H1 (cell line): ENCODE measurements around the gene INTS1. TPM values are rescaled to one million over a fixed set of nuclear protein-coding genes. Genes with fewer than 3 reads are reported as not detected.

Experiments
- CTCF ChIA-PET: fragments of 300-600 bp; sonication (Branson Sonifier 250); formaldehyde crosslinking; loops from one replicate; lab custom pipeline; 2021; ENCODE audit not compliant: partially characterized antibody; lab: Charles Lee
- POLR2A ChIA-PET: fragments of 300-600 bp; sonication (Branson Sonifier 250); formaldehyde crosslinking; loops from one replicate; lab custom pipeline; 2021; ENCODE audit warnings: inconsistent platforms; ENCODE audit not compliant: partially characterized antibody; lab: Charles Lee
- DNase-seq, 2 experiments: peaks; one replicate each; pipeline versions ENCODE4 v3.0.0 to v3.0.0-alpha.2; 2010 to 2022; ENCODE audit warnings: low spot score in 2 of 2, low read depth in 1 of 2, mixed read lengths in 1 of 2
- FAIRE-seq: peaks from 2 replicates; lab custom pipeline; 2011; peaks lifted over from hg19 to GRCh38; lab: Jason Lieb, UNC
- H2AFZ ChIP-seq: 2 replicates; pipeline ENCODE4 v1.8.1; 2012; ENCODE audit warnings: low read length, inconsistent platforms
- H2AK5ac ChIP-seq: 2 replicates; pipeline ENCODE4 v1.6.1; 2013; ENCODE audit warnings: low read depth, low read length
- H2BK120ac ChIP-seq: replicated peaks from 2 replicates; pipeline ENCODE3; 2013; ENCODE audit warnings: low read depth, low read length, inconsistent platforms
- H2BK12ac ChIP-seq: 2 replicates; pipeline ENCODE4 v1.6.1; 2013; ENCODE audit warnings: low read depth, low read length
- H2BK15ac ChIP-seq: 2 replicates; pipeline ENCODE4 v1.6.1; 2013; ENCODE audit warnings: low read length
- H2BK20ac ChIP-seq: 2 replicates; pipeline ENCODE4 v1.6.1; 2013; ENCODE audit warnings: low read length
- H2BK5ac ChIP-seq: 2 replicates; pipeline ENCODE4 v1.6.1; 2013; ENCODE audit warnings: low read depth, low read length
- H3K14ac ChIP-seq: 2 replicates; pipeline ENCODE4 v1.6.1; 2013; ENCODE audit warnings: inconsistent platforms; ENCODE audit not compliant: insufficient read length
- H3K18ac ChIP-seq: 2 replicates; pipeline ENCODE4 v1.6.1; 2013; ENCODE audit warnings: low read length; ENCODE audit errors: extremely low read depth
- H3K23ac ChIP-seq: 2 replicates; pipeline ENCODE4 v1.6.1; 2013; ENCODE audit warnings: inconsistent platforms; ENCODE audit not compliant: insufficient read length
- H3K23me2 ChIP-seq: 2 replicates; pipeline ENCODE4 v1.6.1; 2013; ENCODE audit warnings: low read depth, low read length
- H3K27ac ChIP-seq: 2 replicates; pipeline ENCODE4 v1.6.1; 2011; ENCODE audit warnings: low read depth, low read length, inconsistent platforms
- H3K27me3 ChIP-seq, 4 experiments: replicated peaks in 1 of 4; 1 replicate in 1 of 4; 2 replicates in 3 of 4; pipeline versions ENCODE4 v1.6.1 to v1.8.1; 2011 to 2013; ENCODE audit warnings: low read length in 3 of 4, mild to moderate bottlenecking in 3 of 4, inconsistent platforms in 2 of 4, mixed read lengths in 2 of 4, moderate library complexity in 1 of 4; ENCODE audit not compliant: control insufficient read depth in 3 of 4, insufficient read depth in 3 of 4; ENCODE audit errors: extremely low read depth in 1 of 4
- H3K36me3 ChIP-seq, 4 experiments: 2 replicates each; pipeline versions ENCODE4 v1.6.1 to v1.8.1; 2011 to 2013; ENCODE audit warnings: mild to moderate bottlenecking in 4 of 4, low read length in 3 of 4, moderate library complexity in 2 of 4, control low read depth in 1 of 4, inconsistent platforms in 1 of 4; ENCODE audit not compliant: insufficient read depth in 4 of 4, control insufficient read depth in 2 of 4
- H3K4ac ChIP-seq: replicated peaks from 2 replicates; pipeline ENCODE3; 2013; ENCODE audit warnings: low read length, low read depth, mixed read lengths, inconsistent platforms; ENCODE audit not compliant: insufficient read length
- H3K4me1 ChIP-seq, 4 experiments: replicated peaks in 1 of 4; 1 replicate in 1 of 4; 2 replicates in 3 of 4; pipeline versions ENCODE4 v1.6.1 to v1.8.1; 2011 to 2013; ENCODE audit warnings: low read length in 3 of 4, inconsistent platforms in 2 of 4, mixed read lengths in 1 of 4; ENCODE audit not compliant: insufficient read depth in 4 of 4, control insufficient read depth in 3 of 4
- H3K4me2 ChIP-seq, 2 experiments: 2 replicates each; pipeline versions ENCODE4 v1.6.1 to v1.8.1; 2011 to 2013; ENCODE audit warnings: low read depth in 2 of 2, low read length in 2 of 2, control low read depth in 1 of 2, inconsistent platforms in 1 of 2, mild to moderate bottlenecking in 1 of 2; ENCODE audit not compliant: insufficient read depth in 1 of 2
- H3K4me3 ChIP-seq, 4 experiments: fragments of 200-600, 300-600 bp in 1 of 4; sonication (generic), shearing (Covaris generic), sonication (Bioruptor Twin) in 1 of 4; 2 replicates each; pipeline versions ENCODE4 v1.5.1 to v1.8.1; 2011 to 2016; ENCODE audit warnings: low read length in 4 of 4, low read depth in 3 of 4, control low read depth in 2 of 4, inconsistent platforms in 2 of 4, mild to moderate bottlenecking in 2 of 4, mixed read lengths in 1 of 4, moderate library complexity in 1 of 4; ENCODE audit not compliant: insufficient read depth in 2 of 4; ENCODE audit errors: extremely low read depth in 1 of 4
- H3K56ac ChIP-seq: replicated peaks from 2 replicates; pipeline ENCODE3; 2013; ENCODE audit warnings: low read depth, mild to moderate bottlenecking, mixed read lengths, low read length, inconsistent platforms; ENCODE audit not compliant: insufficient read length
- H3K79me1 ChIP-seq: 2 replicates; pipeline ENCODE4 v1.6.1; 2013; ENCODE audit warnings: low read depth, low read length, control low read depth
- H3K79me2 ChIP-seq, 2 experiments: 2 replicates each; pipeline versions ENCODE4 v1.6.1 to v1.8.1; 2012 to 2013; ENCODE audit warnings: low read length in 2 of 2, mild to moderate bottlenecking in 2 of 2, inconsistent platforms in 1 of 2; ENCODE audit not compliant: insufficient read depth in 2 of 2, control insufficient read depth in 1 of 2
- H3K9ac ChIP-seq, 4 experiments: replicated peaks in 1 of 4; 1 replicate in 1 of 4; 2 replicates in 3 of 4; pipeline versions ENCODE4 v1.6.1 to v1.8.1; 2011 to 2013; ENCODE audit warnings: low read depth in 3 of 4, low read length in 3 of 4, control low read depth in 2 of 4, mild to moderate bottlenecking in 2 of 4, moderate library complexity in 2 of 4, inconsistent platforms in 1 of 4; ENCODE audit errors: extremely low read depth in 1 of 4
- H3K9me3 ChIP-seq, 2 experiments: 2 replicates each; pipeline versions ENCODE4 v1.6.1 to v1.8.1; 2012 to 2013; ENCODE audit warnings: mild to moderate bottlenecking in 2 of 2, moderate library complexity in 2 of 2, control low read depth in 1 of 2, inconsistent platforms in 1 of 2, low read depth in 1 of 2, low read length in 1 of 2, mixed read lengths in 1 of 2; ENCODE audit not compliant: insufficient read depth in 2 of 2
- H4K20me1 ChIP-seq, 2 experiments: replicated peaks in 1 of 2; 2 replicates each; pipeline versions ENCODE3 to v1.8.1; 2011 to 2013; ENCODE audit warnings: inconsistent platforms in 2 of 2, low read length in 2 of 2, mild to moderate bottlenecking in 1 of 2; ENCODE audit not compliant: insufficient read depth in 2 of 2, control insufficient read depth in 1 of 2
- H4K5ac ChIP-seq: 2 replicates; pipeline ENCODE4 v1.6.1; 2013; ENCODE audit warnings: low read length, low read depth, mixed read lengths, inconsistent platforms; ENCODE audit not compliant: insufficient read length
- H4K8ac ChIP-seq: 2 replicates; pipeline ENCODE4 v1.8.0; 2013; ENCODE audit warnings: mild to moderate bottlenecking, moderate library complexity, low read length, inconsistent platforms; ENCODE audit not compliant: insufficient read depth; ENCODE audit errors: extremely low read depth
- H4K91ac ChIP-seq: replicated peaks from 2 replicates; pipeline ENCODE3; 2013; ENCODE audit warnings: low read length, mixed read lengths, inconsistent platforms; ENCODE audit not compliant: insufficient read length
- BRCA1 ChIP-seq: IDR thresholded peaks from 2 replicates; pipeline ENCODE4 v1.6.1; 2012; ENCODE audit warnings: low read depth, low read length, improper control_type of control experiment
- CREB1 ChIP-seq: IDR thresholded peaks from 2 replicates; pipeline ENCODE4 v1.6.1; 2012; ENCODE audit warnings: inconsistent platforms
- EGR1 ChIP-seq: IDR thresholded peaks from 2 replicates; pipeline ENCODE4 v1.6.1; 2011; ENCODE audit warnings: low read depth, low read length, borderline replicate concordance
- EZH2 ChIP-seq: fragments of 200-600 bp; sonication (generic); IDR thresholded peaks from 2 replicates; pipeline ENCODE4 v1.7.1; 2012; ENCODE audit warnings: low read depth, mild to moderate bottlenecking, moderate library complexity, low read length, inconsistent platforms; ENCODE audit not compliant: severe bottlenecking
- SP4 ChIP-seq: IDR thresholded peaks from 2 replicates; pipeline ENCODE4 v1.6.1; 2012; ENCODE audit warnings: low read length, inconsistent platforms
- WGBS, 2 experiments: shearing (Covaris generic) in 1 of 2; methylation state at CpG; one replicate each; pipeline versions ENCODE4 v1.1.6 to v1.1.7; 2013 to 2015; ENCODE audit warnings: low lambda C conversion rate in 2 of 2, mixed read lengths in 2 of 2, inconsistent platforms in 1 of 2, low coverage in 1 of 2, missing lambda C conversion rate in 1 of 2; ENCODE audit not compliant: insufficient replicate concordance in 2 of 2, insufficient coverage in 1 of 2, insufficient read length in 1 of 2; ENCODE audit errors: extremely low coverage in 1 of 2, missing lambda C conversion rate in 1 of 2; 5-methylcytosine and 5-hydroxymethylcytosine counted together
- polyA plus RNA-seq, 7 experiments: library from polyadenylated mRNA; depleted of rRNA in 3 of 7; stranded (reverse) in 5 of 7; unstranded in 2 of 7; fragments of >200 nt in 5 of 7; fragments of 200-250 nt in 2 of 7; gene quantifications; 1 replicate in 5 of 7; 2 replicates in 1 of 7; 4 replicates in 1 of 7; pipeline versions ENCODE4 v1.2.1 to v1.2.3, GENCODE V29; 2011 to 2013; ENCODE audit warnings: missing spikeins in 2 of 7, mixed read lengths in 2 of 7
- total RNA-seq: library from RNA; stranded (reverse); fragmentation: NEBNext Ultra II Directional; extraction: Animal tissue kit (Norgen Biotek cat#: 25700); gene quantifications from 2 replicates; pipeline ENCODE4 v1.2.1, GENCODE V29; 2021

The INTS1 gene
- total and polyA plus RNA-seq, 2 of the 8 experiments (the other 6 are each of a cell fraction or from before 2014, with no cell fraction given): 76.9 to 104 TPM

GRCh38 chr7:1445341-1445740, 58.8 kb downstream of the INTS1 start:
- CTCF ChIA-PET: interaction anchor here (0.9 to 1.0 kb wide), 2 partner anchors 10 to 29 kb away, joined by 3 read pairs; no protein-coding TSS in a partner anchor
- no peak overlapping the region for H4K5ac ChIP-seq
- no peak overlapping the region for H3K4me3 ChIP-seq
- no peak overlapping the region for H3K14ac ChIP-seq
- H3K9ac ChIP-seq: no peak overlapping the region
- 86% methylated on average over 19 of the region's 21 CpGs; no CpG with 5 or more reads in 1 of the 2 experiments for WGBS, 2 experiments
- H2BK5ac ChIP-seq: no peak overlapping the region
- no peak for FAIRE-seq
- no peak overlapping the region for H2BK12ac ChIP-seq
- H3K9me3 ChIP-seq: no peaks in the 10 kb centered on the region
- POLR2A ChIA-PET: interaction anchor here (0.9 to 1.0 kb wide), 2 partner anchors 9 to 12 kb away, joined by 3 to 4 read pairs; no protein-coding TSS in a partner anchor
- H2BK15ac ChIP-seq: no peak overlapping the region; the same call in 1 of the 2 replicates
- H2AFZ ChIP-seq: no peak overlapping the region
- H3K27me3 ChIP-seq: no peaks in the 10 kb centered on the region
- H3K36me3 ChIP-seq: no peaks in the 10 kb centered on the region
- peaks cover 0 to 1% of the 10 kb centered on the region in 2 experiments for H4K20me1 ChIP-seq
- no peak overlapping the region for H3K4ac ChIP-seq
- H4K8ac ChIP-seq: no peak overlapping the region
- no peaks in the 10 kb centered on the region for H3K23me2 ChIP-seq
- H4K91ac ChIP-seq: no peak overlapping the region
- DNase-seq: no peak
- no peak overlapping the region for H2BK20ac ChIP-seq
- no peak overlapping the region; the same call in 1 of the 2 replicates for H3K18ac ChIP-seq
- no peak overlapping the region for H2BK120ac ChIP-seq
- H3K79me1 ChIP-seq: no peaks in the 10 kb centered on the region
- H3K23ac ChIP-seq: no peak overlapping the region
- H3K79me2 ChIP-seq: no peaks in the 10 kb centered on the region
- H3K4me2 ChIP-seq: no peak overlapping the region
- H3K27ac ChIP-seq: no peak overlapping the region
- H2AK5ac ChIP-seq: no peak overlapping the region
- H3K4me1 ChIP-seq: no peaks in the 10 kb centered on the region; a peak in 1 of 7 replicates
- no peak overlapping the region for H3K56ac ChIP-seq
- TF ChIP-seq SP4: no peak
- TF ChIP-seq EZH2: no peak
- no peak for TF ChIP-seq CREB1
- TF ChIP-seq EGR1: no peak
- TF ChIP-seq BRCA1: no peak
